AG08395 (cell line): ENCODE data around the gene KLHL2.
"Not testable (repeated sequence)": the region's sequence is repeated elsewhere in the genome, so short reads cannot be mapped to it uniquely, and the experiment has no call there.

ENCODE experiments used
- DNase-seq: peaks from one replicate; pipeline ENCODE4 v3.0.0; 2012; ENCODE audit warnings: mixed read lengths, low spot score

Gene KLHL2

DNA sequence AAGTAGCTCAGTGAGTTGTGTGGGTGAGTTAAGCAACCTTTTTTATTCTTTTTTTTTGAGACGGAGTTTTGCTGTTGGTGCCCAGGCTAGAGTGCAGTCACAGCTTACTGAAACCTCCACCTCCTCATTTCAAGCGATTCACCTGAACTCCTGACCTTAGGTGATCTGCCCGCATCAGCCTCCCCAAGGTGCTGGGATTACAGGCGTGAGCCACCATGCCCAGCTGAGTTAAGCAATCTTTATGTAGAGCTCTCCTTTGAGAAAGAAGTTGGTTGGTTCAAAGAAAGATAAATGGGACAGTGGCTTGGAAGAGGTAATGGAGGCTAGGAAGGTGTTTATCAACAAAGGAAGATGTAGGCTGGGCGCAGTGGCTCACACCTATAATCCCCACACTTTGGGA is 123.3 kb downstream of the KLHL2 start:
- DNase-seq, result no peak

DNA sequence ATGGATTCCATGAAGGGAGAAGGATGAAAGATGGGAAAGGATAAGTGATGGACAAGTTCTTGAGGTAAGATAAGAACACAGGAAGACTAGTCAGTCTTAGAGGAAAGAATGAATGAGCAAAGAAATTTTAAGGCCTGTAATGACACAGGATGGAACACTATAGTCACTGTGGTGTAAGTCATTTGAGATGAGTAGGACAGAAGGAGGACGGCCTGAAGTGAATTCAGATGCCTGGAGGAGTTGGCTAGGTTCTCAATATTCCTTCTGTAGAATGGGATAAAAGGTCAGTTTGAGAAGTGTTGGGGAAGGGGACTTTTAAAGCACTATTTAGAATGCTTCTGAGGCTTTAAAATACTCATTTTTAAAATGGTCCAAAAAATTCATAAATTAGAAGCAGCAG is 124.0 kb downstream of the KLHL2 start:
- DNase-seq, result no peak

DNA sequence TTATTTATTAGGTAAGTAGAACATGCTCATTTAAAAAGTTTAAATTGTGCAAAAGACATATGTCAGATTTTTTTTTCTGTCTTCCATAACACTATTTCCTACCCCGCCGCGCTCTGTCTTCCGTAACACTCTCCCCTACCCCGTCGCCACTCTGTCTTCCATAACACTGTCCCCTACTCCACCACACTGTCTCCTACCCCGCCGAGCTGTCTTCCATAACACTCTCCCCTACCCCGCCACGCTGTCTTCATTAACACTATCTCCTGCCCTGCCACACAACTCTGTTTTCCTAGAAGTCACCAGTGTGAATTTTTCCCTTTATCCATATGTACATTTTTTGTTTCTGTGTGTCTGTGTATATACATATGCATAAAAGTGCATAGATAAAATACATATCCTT is 124.5 kb downstream of the KLHL2 start:
- DNase-seq, result no peak

DNA sequence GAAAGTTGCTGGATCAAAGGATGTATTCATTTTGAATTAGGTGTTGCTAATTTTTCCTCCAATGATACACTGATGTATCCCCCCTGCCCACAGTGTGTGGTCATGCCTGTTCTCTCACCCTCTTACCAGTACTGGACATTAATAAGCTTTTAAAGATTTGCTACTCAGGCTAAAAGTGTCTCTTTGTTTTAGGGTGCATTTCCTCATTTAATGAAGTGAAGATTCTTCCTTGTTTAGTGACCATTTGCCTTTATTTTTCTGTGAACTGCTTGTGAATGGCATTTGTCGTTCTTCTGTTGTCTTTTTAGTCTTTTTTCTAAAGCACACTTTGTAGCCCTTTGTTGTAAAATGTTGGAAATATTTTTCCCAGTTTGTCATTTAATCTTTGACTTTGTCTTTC is 125.1 kb downstream of the KLHL2 start:
- no peak for DNase-seq

DNA sequence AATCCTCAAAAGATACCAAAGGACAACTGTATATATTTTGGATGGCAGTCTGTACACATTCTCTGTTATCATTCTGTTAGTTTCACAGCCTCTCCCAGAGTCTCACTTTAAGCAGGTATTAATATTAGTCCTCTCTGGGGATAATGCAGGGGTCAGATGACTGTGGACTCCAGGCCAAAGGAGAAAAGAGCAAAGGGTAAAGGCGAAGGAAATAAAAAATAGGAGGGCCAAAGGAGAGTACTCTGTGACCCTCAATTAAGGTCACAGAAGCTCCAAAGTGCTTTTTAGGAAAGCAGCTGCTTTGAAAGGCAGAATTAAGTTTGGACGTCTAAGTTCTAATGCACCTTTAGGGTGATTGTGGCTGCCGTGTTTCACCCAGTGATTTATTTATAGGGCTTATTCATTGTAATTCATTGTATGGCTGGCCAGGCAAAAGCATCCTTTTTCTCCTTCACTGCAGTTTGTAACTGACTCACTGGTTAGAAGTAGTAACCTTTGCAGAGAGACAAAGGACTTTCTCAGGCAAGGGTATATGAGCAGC is 127.9 kb downstream of the KLHL2 start:
- no peak for DNase-seq

DNA sequence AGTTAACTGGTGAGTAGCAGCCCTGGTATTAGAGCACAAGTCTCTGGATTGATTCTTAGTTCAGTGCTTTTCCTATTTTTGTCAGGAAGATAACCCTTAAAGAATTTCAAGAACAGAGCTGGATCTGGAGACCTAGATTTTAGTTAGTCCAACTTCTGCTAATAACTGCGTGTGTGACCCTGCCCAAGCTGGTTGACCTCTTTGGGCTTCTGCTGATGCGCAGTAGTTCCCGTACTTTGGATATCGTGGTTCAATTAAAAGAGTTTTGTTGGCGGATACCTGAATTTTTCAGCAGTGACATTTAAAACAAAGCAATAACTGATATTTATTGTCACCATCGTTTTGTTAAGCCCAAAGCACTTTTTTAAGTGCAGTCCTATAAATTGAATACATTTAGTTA is 129.4 kb downstream of the KLHL2 start:
- no peak for DNase-seq

DNA sequence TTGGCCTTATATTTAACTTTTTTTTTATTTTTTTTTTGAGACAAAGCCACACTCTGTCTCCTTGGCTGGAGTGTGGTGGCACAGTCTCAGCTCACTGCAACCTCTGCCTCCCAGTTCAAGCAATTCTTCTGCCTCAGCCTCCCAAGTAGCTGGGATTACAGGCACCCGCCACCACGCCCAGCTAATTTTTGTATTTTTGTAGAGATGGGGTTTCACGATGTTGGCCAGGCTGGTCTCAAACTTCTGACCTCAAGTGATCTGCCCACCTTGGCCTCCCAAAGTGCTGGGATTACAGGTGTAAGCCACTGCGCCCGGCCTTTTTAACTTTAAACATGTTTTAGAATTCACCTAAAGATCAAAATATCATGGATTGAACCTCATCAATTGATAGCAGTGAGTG is 135.0 kb downstream of the KLHL2 start:
- not testable (repeated sequence) for DNase-seq

DNA sequence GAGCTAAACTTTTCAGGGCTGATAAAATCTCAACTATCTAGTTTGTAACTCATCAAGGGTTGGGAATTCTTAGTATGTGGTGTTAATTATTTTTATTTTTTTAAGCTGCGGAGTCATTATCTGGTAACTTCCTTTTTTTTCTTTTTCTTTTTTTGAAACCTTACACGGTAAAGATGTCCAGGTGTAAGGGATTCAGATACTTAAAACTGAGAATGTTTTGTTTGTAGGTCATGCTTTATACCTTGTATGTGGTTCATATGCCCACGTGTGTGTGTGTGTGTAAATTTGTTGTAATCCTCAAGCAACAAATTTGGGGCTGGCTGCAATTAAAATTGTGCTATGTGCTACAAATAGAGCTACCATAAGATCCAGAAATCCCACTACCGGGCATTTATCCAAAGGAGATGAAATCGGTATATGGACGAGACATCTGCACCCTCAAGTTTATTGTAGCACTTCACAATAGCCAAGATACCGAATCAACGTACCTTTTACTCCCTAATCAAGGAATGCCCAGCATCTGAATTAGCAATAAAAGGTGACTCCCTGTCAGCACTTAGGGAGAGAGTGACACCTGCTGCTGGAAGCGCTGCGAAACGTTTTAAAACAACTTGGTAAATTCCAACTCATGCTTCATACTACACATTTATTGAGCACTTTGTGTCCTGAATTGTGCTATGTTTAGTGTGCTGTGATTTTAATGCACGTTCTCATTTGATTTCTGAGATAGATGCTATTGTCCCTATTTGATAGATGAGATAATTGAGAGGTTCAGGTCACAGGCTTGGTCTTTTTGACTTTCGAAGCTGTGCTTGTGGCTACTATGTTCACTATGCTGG is 136.2 kb downstream of the KLHL2 start:
- no peak for DNase-seq

DNA sequence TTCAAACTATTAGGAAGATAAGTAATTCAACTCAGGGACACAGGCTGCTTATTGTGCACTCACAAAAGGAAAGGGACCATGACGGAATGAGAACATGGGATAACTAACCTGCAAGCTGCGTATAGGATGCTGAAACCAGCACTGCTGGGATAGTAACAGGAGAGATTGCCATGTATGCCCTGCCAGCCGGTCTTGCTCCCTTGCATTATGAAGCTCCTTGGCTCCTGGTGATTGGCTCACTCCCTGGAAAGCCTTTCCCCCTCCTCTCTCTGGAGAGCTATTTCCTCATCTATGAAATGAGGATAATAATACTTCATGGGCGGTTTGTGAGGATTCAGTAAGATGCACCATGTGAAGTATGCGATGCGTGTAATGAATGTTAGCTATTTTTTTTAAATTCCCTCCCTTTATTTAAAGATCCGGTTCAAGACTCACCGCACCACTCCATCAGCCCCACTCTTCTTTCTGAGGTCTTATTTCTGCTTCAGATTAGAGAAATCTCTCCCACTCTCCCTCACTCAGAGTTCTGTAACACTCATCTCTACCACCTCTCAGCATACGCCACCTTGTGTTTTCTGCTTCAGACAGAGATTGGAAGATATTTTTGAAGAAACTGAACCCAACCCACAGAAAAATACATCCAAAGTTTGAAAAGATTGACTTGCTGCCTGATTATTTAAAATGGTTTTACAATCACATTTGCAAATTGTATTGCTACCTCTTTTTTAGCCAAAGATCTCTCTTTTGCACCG is 138.5 kb downstream of the KLHL2 start:
- no peak for DNase-seq

DNA sequence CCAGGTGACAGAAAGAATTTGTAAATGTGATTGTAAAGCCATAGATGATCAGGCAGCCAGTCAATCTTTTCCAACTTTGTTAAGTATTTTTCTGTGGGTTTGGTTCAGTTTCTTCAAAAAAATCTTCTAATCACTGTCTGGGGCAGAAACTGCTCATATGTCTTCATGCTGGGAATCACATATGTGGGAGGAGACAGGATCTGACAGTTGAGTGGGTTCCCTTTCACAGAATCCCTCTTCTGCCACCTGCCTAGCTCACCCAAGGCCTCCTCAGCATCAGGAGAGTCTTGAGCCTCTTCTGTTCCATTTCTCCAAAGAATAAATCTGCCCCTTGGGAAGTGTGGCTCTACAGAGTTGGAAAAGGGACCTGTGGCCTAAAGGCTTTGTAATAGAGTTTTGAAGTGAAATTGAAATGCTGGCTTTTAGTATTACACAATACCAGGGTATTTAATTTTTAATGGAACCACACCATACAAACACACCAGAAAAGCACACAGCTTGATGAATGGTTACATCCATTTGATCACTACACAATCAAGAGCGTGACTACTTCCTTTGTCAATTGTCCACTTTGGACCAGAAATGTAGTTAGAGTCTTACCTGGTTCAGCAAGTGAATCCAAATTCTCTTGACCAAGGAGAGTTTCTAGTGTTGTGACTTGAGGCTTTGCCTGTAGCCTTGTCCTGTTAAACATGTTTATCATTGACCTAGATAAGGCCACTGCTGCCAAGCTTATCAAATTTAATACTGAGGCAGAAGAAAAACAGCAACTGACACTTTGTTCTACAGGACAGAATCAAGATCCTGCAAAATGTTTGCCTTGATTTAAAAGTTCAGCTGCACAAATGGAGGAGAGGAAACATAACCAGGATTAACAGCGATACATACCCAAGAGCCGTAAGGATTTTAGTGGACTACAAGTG is 140.5 kb downstream of the KLHL2 start:
- DNase-seq, result no peak

DNA sequence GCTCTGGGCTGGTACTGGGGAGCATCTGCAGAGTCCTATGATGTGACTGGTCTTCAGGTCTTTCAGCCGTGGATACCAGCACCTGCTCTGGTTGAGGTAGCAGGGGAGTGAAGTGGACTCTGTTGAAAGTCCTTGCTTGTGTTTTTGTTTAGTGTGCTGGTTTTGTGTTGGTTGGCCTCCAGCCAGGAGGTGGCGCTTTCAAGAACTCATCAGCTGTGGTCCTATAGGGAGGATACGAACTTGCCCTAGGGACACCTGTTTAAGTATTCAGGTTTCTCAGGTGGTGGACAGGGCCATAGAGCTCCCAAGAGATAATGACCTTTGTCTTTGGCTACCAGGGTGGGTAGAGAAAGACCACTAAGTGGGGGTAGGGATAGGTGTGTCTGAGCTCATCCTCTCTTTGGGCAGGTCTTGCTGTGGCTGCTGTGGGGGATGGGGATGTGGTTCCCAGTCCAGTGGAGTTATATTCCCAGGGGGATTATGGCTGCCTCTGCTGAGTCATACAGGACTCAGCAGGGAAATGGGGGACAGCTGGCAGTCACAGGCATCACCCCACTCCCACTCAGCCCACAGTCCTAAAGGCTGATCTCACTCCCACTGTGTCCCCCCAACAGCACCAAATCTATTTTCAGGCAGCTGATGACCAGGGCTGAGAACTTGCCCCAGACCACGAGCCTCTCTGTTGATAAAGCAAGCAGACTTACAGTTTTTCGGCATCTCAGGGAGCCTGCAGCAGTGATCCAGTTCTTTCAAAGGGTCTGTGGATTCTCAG is 144.2 kb downstream of the KLHL2 start:
- no peak for DNase-seq

DNA sequence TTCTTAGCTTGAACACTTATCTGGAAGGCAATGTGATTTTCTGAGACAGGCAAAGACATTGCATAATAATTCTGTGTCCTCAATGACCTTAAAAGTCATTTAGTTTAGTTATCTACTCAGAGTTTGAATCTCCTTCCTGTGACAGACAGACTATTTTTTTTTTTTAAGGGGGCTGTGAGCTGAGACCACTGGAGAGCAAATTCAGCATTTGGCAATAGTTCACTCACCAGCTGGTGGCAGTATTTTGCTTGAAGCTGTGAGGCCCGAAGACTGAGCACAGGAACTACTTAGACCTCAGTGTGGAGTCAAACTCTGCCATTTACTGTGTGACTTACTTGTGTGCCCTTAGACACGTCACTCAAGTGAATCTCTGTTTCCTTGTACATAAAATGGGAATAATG is 148.5 kb downstream of the KLHL2 start:
- DNase-seq, result no peak

DNA sequence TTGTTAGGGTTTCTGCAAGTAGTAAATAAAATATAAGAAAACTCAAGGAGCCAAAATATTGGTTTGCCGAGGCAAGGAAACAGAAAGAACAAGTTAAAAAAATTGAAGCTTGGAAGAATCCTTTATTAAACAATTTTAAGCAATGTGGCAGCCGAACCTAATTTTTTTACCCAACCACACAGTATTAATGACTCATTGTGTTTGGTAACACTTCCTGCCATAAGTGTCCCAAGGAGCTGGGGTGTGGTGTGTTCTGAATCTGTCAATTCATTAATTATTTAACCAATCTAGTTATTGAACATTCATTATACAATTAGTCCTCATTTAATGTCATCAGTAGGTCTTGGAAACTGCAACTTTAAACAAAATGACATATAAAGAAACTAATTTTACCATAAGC is 152.1 kb downstream of the KLHL2 start:
- DNase-seq, result peak; percentile 40

DNA sequence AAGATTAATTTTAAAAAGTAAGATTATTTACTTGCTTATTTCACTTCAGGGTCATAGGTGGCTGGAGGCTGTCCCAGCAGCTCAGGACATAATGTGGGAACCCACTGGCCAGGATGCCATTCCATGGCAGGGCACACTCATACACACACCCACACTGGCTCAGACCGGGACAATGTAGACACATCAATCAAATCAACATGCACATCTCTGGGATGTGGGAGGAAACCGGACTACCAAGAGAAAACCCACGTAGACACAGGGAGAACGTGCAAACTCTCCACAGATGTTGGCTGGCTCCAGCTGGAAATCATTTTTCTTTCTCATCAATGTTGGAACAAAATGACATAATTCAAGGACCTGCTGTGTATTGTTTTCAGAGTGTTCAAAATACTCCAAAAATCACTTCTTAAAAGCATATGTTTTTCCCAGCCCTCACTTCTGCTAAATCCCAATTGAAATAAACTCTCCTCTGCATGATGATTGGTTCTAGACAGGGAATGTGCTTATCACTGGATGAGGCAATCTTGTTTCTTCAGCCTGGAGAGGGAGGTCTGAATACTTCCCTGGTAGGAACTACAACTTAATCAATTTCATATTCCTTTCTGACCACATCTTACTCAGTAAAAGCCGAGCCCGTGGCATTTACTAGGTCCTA is 152.8 kb downstream of the KLHL2 start:
- DNase-seq, result peak; percentile 42

DNA sequence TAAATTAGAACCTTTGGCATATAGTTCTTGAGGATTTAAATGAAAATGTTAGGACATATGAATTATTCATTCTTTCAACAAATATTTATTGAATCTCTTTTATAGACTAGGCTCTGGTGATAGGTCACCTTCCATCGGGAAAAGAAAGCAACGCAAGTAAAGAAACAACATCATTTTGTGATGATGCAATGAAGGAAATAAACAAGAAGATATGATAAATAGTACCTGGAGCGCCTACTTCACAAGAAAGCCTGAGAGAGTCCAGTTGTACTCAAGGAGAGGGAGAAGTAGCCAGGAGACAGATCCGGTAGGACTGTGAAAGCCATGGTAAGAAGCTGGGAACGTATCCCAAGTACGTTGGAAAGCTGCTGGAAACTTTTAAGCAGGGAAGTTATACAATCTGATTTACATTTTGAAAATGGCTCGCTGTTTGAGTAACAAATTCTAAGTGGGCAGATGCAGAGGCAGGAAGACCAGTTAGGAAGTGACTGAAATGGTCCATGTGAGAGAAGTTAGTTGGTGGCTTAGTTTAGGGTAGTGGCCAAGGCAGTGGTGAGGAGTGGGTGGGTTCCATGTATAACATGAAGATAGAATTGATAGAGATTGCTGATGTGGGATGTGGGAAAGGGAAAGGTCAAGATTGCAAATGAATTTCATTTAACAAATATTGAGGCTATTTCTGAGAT is 153.8 kb downstream of the KLHL2 start:
- no peak for DNase-seq

DNA sequence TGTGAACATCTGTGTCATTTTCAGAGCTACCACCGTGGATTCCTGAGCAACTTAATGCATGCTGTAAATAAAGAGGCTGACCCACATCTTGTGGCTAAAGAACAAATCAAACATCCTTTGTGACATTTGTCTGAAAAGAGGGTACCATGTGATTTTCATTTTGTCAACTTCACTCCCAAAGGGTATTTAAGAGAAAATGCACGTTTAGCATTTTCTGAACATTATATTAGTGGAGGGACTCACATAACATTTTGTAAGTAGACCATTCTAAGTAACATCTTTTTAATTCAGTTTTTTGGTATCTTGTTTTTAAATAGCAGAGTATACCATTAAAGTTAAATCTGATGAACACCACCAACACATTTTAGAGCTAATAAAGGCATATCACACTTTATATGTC is 154.4 kb downstream of the KLHL2 start:
- DNase-seq, result no peak

DNA sequence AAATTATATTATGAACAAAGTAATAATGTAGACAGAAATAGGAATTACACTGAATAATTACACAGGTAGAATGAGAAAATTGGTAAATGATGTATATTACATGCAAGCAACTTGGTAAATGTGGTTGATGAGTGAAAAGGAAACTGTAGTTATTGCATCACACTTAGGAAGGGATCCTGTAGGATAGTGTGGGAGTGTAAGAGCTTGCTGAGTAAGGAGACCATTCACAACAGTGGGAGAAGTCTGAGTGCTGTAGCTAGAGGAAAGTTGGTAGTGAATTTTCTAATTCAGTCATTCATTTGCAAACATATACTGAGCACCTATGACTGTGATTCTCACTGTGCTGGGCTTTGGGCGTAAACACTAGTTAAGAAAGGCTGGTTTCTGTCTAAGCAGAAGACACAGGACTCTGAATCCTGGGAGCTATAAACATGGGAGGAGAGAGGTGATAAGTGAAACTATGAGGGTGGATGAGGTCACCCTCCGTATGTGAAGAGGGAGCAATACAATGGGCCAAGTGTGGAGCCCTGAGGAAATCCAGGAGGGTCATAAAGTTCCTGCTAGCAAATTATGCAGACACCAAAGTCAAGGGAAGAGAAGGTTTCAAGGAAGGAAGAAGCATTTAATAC is 157.2 kb downstream of the KLHL2 start:
- DNase-seq, result no peak

DNA sequence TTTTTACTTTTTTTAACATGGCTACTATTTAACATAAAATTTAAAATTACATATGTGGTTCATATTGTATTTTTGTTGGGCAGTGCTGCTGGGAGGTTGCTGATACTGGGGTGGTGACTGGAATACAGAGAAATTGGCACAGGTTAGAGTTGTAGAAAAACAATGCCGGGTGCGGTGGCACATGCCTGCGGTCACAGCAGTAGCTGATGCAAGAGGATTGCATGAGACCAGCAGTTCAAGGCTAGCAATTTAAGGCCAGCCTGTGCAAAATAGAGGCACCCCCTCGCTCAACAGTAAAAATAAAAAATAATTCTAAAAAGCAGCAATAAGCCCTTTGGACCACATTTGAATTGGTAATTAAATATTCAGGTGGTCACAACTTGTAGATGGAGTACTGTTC is 159.7 kb downstream of the KLHL2 start:
- DNase-seq, result no peak

DNA sequence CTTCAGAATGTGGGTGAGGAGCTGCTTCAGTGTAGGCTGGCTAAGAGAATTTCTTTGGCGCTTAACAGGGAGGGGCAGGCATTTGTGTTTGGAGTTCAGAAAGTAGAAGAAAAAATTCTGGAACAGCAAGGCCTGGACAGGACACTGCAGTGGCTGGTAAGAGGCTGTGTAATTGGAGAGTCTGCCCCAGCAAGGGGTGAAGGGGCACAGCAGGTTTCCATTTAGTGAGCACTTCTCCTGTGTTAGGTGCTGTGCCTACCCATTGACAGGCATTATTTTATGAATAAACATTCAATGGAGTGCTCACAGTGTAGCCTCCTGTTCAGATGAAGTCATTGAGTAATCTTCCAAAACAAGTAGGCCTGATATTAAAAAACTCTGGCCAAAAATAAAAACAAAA is 160.8 kb downstream of the KLHL2 start:
- DNase-seq, result no peak

DNA sequence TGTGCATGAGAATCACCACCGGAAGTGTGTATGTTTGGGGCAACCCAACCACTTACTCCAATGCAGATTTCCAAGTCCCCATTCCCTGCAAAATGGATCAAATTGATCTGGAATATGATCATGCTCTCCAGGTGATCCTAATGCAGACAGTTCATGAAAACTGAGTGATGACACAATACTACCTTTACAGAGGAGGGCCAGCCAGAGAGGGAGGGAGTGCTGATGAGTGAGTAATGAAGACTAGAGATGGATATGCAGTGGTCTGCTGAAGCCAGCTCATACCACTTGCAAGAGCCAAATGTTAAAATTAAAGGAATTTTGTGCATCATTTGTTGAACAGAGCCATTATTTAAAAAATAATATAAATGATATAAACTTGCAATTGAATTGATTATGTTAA is 161.2 kb downstream of the KLHL2 start:
- DNase-seq, result no peak
